Activated T-cell treated with anti-CD3 and anti-CD28 coated beads, Interleukin-2, amount 50 U/mL, for 1 hour (primary cell): ENCODE measurements around the gene FGD5.
"Not testable (repeated sequence)": the region's sequence is repeated elsewhere in the genome, so short reads cannot be mapped to it uniquely, and the experiment has no call there.

Experiments used
- DNase-seq: peaks from one replicate; pipeline ENCODE4 v3.0.0-alpha.2; 2020

FGD5 gene

GRCh38 chr3:14879211-14879874, 60.6 kb downstream of the FGD5 start:
- no peak for DNase-seq

- DNase-seq = no peak
Observed at GRCh38 chr3:14880447-14881106, 61.8 kb downstream of the FGD5 start.

DNA sequence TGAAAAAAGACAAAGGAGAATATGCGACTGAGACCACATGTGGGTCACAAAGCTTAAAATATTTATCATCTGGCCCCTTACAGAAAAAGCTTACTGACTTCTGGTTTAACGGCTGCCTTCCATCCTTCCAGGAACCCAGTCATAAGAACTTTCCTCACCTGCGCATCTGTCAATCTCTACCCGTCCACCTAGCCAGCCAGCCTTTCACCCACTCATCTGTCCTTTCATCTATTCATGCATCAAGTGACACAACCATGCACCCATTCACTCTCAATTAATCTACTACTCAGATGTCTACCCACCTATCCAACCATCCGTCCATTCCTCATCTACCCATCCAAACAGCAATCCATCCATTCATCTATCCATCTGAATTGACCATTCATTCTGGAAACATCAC, 64.5 kb downstream of the FGD5 start:
- DNase-seq = no peak

GRCh38 chr3:14884665-14885064, 65.9 kb downstream of the FGD5 start:
- DNase-seq = no peak

DNA sequence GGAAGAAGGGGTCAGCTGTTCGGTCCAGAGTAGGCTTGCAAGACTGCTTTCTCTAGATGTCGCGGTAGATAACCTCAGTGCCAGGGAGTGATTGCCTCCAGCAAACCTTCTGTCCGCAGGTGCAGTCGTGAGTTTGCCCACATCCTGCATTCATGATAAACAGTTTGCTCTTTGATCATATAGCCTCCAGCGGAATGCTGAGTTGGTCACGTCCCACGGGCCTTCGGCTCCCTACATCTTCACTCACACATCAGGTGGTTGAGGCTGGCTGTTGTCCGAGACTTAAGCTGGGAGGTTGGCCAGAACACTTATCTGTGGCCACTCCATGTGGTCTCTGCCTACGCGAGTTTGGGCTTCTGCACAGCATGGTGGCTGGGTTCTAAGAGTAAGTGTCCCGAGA, 66.5 kb downstream of the FGD5 start:
- no peak for DNase-seq

DNA sequence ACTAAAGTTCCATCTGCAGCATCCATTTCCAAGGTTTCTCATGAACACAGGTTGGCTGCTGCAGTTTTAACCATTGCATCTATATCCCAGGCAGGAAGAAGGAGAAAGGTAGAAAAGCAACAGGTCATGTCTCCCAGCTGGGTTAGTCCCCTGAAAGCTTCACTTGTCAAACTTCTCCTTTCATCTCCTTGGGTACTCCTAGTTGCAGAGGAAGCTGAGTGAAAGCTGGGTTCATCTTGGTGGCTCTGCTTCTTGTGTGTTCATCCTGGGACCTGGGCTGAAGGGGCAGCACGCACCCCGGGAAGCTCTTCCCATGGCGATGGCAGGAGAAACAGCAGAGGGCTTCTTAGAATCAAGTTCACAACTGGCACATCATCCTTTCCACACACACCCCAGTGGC, 67.3 kb downstream of the FGD5 start:
- DNase-seq = no peak

DNA sequence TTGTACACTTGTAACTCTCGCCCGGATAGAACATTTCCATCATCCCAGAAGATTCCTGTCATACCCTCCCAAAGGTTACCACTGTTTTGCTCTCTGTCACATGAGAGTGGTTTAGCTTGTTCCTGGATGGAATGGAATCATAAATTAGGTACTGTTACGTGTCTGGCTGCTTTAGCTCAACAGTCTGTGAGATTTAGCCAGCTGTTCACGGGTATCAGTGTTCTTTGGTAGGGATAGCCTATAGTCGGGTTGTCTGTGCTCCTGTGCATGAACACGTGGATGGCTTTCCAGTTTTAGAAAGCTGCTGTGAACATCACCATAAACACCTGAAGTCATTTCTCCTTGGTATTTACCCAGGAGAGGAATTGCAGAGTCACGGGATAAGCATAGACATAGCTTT, 70.4 kb downstream of the FGD5 start:
- DNase-seq = no peak

DNA sequence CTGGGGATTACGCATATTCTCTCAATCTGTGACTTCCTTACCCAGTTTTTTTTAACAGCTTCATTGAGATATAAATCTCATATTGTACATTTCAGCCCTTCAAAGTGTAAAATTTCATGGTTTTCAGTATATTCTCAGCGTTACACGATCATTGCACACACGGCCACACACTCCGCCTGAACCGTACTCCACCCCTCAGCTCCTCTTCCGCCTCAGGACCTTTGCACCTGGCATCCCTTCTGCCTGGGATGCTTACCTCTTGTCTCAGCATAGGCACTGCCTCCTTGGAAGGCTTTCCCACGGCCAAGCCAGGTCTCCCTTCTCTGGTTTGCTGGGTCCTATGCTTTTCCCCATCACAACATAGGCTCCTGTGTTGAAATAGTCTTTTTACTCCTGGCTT, 71.2 kb downstream of the FGD5 start:
- no peak for DNase-seq

GRCh38 chr3:14890476-14890875, 71.7 kb downstream of the FGD5 start:
- DNase-seq = no peak

DNA sequence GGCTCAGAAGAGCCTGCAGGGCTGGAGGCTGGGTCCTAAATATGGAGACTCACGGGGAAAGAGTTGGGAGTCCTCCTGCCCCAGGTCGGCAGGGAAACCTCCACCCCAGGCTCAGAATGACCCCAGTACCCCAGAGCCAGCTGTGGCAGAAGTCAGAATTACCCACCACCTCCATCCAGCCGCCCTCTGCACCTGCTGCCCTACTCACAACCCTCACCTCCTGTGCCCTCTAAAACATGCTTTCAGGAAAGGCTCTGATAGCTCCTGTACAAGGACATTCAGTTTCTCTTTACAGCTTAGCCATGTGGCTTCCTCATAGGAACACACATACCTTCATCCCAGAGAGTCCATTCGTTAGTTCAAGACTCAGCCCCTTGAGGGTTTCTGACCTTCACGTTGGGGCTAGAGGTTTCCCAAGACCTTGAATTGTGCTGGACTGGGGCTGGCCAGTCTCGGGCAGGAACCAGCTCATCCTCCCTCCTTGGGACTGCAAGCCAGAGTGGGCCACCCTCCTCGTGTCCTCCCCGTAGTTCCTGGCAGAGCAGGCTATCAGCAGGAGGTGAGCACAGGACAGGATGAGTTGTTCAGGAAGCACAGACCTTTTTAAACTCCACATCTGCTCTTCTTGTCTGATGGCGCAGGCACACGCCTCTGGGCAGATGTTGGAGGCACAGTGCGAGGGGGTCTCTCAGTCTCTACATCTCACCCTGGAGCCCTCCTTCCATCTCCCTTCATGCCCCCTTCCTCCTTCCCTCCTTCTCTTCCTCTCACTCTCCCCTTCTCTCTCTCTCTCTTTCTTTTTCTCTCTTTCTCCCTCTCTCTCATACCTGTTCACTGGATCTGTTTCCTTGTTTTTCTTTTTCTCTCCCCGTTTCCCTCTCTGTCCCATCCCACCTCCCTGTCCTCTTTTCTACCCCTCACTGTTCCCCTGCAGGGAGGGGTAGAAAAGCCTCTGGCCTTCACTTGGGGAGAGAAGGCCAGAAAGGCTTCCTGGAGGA, 72.7 kb downstream of the FGD5 start:
- no peak for DNase-seq

GRCh38 chr3:14892226-14892625, 73.5 kb downstream of the FGD5 start:
- no peak for DNase-seq

- no peak for DNase-seq
Observed at GRCh38 chr3:14894085-14894484, 75.3 kb downstream of the FGD5 start.

DNA sequence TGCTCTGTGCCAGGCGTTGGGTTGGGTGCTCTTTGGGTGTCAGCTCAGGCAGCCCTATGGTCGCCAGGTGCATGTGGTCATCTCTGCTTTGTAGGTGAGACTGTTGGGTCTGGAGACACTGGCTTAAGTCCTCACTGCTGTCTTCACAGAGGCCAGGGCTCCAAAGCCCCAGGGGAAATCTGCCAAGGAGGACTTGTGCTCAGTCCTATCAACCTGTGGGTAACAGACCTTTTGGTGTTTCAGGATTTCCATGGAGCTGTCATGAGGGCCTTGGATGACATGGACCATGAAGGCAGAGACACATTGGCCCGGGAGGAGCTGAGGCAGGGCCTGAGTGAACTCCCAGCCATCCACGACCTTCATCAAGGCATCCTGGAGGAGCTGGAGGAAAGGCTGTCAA, 78.5 kb downstream of the FGD5 start:
- no peak for DNase-seq

DNA sequence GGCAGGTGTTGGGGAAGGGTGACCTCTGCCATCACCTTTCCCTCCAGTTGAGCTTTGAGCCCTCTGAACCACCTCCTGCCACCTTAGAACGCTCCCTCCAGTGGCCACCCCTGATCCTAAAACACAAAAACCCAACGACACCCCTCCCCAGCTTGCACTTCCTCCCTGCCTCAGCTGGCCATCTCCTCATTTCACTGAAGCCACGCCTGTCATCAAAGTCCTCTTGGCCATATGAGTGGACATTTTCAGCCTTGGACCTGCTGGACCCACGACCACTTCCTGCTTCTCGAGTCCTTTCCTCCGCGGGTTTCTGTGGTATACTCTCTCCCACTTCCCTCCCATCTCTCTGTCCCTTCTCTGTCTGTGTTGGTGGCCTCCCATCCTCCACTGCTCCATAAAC, 80.2 kb downstream of the FGD5 start:
- no peak for DNase-seq

DNA sequence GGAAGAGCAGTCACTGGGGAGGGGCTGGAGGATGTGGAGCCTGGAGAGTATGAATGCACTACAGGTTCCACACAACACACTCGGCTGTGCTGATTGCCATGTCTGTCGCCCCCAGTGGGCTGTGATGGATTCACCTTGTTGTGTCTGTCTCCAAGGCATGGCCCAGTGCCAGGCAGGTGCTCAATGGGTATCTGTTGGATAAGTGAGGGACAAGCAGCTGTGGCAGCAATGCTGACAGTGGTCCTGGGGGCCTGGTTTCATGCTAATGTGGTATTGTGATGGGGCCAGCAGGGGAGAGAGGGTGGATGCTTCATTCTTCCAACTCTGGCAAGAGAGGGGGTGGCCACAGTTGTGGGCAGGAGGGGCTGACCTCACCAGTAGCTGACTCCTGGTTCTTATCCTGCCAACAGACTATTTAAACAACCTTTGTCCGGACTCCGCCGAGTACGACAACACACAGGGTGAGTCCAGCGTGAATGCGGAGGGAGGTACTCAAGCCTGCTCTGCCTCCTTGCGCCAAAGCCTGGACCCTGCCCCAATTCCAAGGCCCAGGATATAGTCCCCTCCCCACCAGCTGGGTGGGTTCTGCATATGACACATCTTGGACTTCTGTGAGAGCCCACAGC, 81.3 kb downstream of the FGD5 start:
- no peak for DNase-seq

GRCh38 chr3:14900881-14901873, 82.4 kb downstream of the FGD5 start:
- DNase-seq = no peak

GRCh38 chr3:14902719-14903118, 84.0 kb downstream of the FGD5 start:
- DNase-seq = no peak

- DNase-seq = not testable (repeated sequence)
Observed at GRCh38 chr3:14903501-14903900, 84.7 kb downstream of the FGD5 start.

- DNase-seq = no peak
Observed at GRCh38 chr3:14905055-14905657, 86.4 kb downstream of the FGD5 start.

DNA sequence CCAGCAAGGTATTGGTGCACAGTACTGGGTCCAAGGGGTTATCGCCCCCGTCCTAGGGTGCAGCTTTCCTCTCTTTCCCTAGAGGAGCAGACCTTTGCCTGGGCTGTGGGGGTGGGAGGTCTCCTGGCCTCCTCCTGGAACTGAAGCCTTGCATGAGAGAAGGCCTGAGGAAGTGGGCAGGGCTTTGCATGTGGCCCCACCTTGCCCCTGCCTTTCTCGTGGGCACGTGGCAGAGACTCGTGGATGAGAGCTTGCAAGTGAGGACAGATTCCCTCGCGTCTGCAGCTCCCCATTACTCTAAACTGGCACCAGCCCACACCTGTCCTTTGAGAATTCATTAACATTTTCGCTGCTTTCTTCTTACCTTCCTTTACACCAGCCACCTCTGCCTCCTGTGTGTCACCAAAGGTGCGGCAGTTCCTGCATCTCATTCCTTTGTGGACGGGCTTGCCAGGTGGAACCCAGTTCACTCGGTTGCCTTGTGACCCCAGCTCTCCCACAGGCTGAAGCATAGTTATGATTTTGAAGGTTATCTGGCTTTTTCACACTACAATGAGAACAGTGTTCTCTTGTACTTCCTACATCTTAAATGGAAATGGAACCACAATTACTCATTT, 87.7 kb downstream of the FGD5 start:
- no peak for DNase-seq
